Left kidney (tissue), 8 donors: ENCODE results near the gene C17orf107. TPM values are rescaled to one million over a fixed set of nuclear protein-coding genes. Genes with fewer than 3 reads are reported as not detected.
"Not testable (repeated sequence)": the region's sequence is repeated elsewhere in the genome, so short reads cannot be mapped to it uniquely, and the experiment has no call there.

Source experiments
- DNase-seq: peaks from one replicate; pipeline ENCODE4 v3.0.0-alpha.2; 2013
- long read RNA-seq, 8 donors: transcript quantifications; one replicate each; lab custom pipeline, GENCODE V29; 2026
- polyA plus RNA-seq: library from polyadenylated mRNA; unstranded; fragments of 120-200 nt; gene quantifications from one replicate; pipeline ENCODE4 v1.2.1, GENCODE V29; 2013; ENCODE audit not compliant: insufficient read length

C17orf107 gene
- 0.71 TPM for polyA plus RNA-seq
- long read RNA-seq, donor 1, partial matches to known transcripts, result 0 of 2 reads
- long read RNA-seq, donor 1, other reads (novel, unspliced or antisense), result 0 of 2 reads
- long read RNA-seq, donor 2, result 0 reads
- long read RNA-seq, donor 3, result 0 reads
- long read RNA-seq, donor 4, result 0 reads
- long read RNA-seq, donor 5, result 0 reads
- long read RNA-seq, donor 6, partial matches to known transcripts, result 0 of 1 reads
- long read RNA-seq, donor 6, other reads (novel, unspliced or antisense), result 0 of 1 reads
- long read RNA-seq, donor 7, partial matches to known transcripts, result 0 of 1 reads
- long read RNA-seq, donor 7, other reads (novel, unspliced or antisense), result 0 of 1 reads
- long read RNA-seq, donor 8, partial matches to known transcripts, result 0 of 2 reads
- long read RNA-seq, donor 8, other reads (novel, unspliced or antisense), result 0 of 2 reads

- peak; percentile 68 for DNase-seq
Observed at GRCh38 chr17:4899341-4900230, at the start of gene C17orf107. C17orf107 (plus strand) TSS chr17:4899536; CDS start chr17:4899763, 227 bp downstream.

GRCh38 chr17:4850246-4850645, 49.1 kb upstream of the C17orf107 start:
- no peak for DNase-seq

GRCh38 chr17:4851084-4851483, 48.3 kb upstream of the C17orf107 start:
- no peak for DNase-seq

- DNase-seq, result no peak
Observed at GRCh38 chr17:4852567-4853207, 46.6 kb upstream of the C17orf107 start.

GRCh38 chr17:4853208-4853671, 46.1 kb upstream of the C17orf107 start:
- no peak for DNase-seq

- no peak for DNase-seq
Observed at GRCh38 chr17:4854111-4854681, 45.1 kb upstream of the C17orf107 start.

GRCh38 chr17:4856271-4856936, 42.9 kb upstream of the C17orf107 start:
- DNase-seq, result no peak

GRCh38 chr17:4856937-4857314, 42.4 kb upstream of the C17orf107 start:
- DNase-seq, result no peak

GRCh38 chr17:4857347-4857746, 42.0 kb upstream of the C17orf107 start:
- not testable (repeated sequence) for DNase-seq

GRCh38 chr17:4858068-4858881, 41.1 kb upstream of the C17orf107 start:
- no peak for DNase-seq

GRCh38 chr17:4858882-4859260, 40.5 kb upstream of the C17orf107 start:
- DNase-seq, result no peak

GRCh38 chr17:4859816-4860625, 39.3 kb upstream of the C17orf107 start:
- no peak for DNase-seq

- DNase-seq, result no peak
Observed at GRCh38 chr17:4860651-4861050, 38.7 kb upstream of the C17orf107 start.

- no peak for DNase-seq
Observed at GRCh38 chr17:4861052-4861451, 38.3 kb upstream of the C17orf107 start.

- DNase-seq, result no peak
Observed at GRCh38 chr17:4862720-4863119, 36.6 kb upstream of the C17orf107 start.

- no peak for DNase-seq
Observed at GRCh38 chr17:4863321-4863720, 36.0 kb upstream of the C17orf107 start.

GRCh38 chr17:4867535-4867934, 31.8 kb upstream of the C17orf107 start:
- DNase-seq, result not testable (repeated sequence)

GRCh38 chr17:4869058-4869998, 30.0 kb upstream of the C17orf107 start:
- DNase-seq, result not testable (repeated sequence)
